Upper lobe of left lung (tissue), 4 donors: ENCODE measurements around the gene OR6B1.

Experiments used
- EP300 ChIP-seq, 4 donors: sonication (generic); formaldehyde crosslinking; IDR thresholded peaks; one replicate each; pipeline ENCODE4 v1.5.1; 2017; ENCODE audit warnings: antibody characterized with exemption in 4 of 4, control low read depth in 2 of 4
- POLR2A ChIP-seq, 4 donors: fragments of 450-650 bp; IDR thresholded peaks; one replicate each; pipeline ENCODE4 v1.5.1; 2016 to 2017; ENCODE audit warnings: antibody characterized with exemption in 4 of 4, mild to moderate bottlenecking in 2 of 4
- TF ChIP-seq, protein P1 (sequence below), 6 experiments: fragments of 450-650 bp in 4 of 6; fragments of 200-600 bp in 2 of 6; sonication (generic) in 2 of 6; IDR thresholded peaks; one replicate each; pipeline ENCODE4 v1.5.1; 2016 to 2019; ENCODE audit warnings: antibody characterized with exemption in 6 of 6

DNA sequence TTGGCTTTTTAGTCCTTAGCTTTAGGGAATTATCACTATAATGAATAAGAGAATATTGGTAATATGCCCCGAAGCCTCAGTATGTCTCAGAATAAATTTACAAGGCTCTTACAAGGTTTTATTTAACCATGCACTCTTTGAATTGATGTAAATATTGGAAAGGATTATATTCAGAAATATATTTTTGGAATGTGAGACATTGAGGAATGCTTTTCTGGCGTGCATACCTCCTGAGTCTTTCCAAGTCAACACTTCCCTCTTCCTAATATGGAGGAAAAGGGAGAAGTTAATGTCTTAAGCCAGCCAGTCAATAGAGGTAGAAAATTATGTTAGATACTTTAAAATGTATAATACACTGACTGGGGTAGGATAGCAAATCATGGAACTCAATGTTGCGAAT lies 46.7 kb upstream of the OR6B1 start:
- TF ChIP-seq, protein P1, sequence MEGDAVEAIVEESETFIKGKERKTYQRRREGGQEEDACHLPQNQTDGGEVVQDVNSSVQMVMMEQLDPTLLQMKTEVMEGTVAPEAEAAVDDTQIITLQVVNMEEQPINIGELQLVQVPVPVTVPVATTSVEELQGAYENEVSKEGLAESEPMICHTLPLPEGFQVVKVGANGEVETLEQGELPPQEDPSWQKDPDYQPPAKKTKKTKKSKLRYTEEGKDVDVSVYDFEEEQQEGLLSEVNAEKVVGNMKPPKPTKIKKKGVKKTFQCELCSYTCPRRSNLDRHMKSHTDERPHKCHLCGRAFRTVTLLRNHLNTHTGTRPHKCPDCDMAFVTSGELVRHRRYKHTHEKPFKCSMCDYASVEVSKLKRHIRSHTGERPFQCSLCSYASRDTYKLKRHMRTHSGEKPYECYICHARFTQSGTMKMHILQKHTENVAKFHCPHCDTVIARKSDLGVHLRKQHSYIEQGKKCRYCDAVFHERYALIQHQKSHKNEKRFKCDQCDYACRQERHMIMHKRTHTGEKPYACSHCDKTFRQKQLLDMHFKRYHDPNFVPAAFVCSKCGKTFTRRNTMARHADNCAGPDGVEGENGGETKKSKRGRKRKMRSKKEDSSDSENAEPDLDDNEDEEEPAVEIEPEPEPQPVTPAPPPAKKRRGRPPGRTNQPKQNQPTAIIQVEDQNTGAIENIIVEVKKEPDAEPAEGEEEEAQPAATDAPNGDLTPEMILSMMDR (IDR thresholded peaks at IDR 0.05): no peak
- TF ChIP-seq POLR2A (IDR thresholded peaks at IDR 0.05): no peak
- TF ChIP-seq EP300 (IDR thresholded peaks at IDR 0.05): no peak
